Thymus (tissue), 11 donors: Measurements from ENCODE around the gene CTDSPL. TPM values are rescaled to one million over a fixed set of nuclear protein-coding genes. Genes with fewer than 3 reads are reported as not detected.

Experiments used
- DNase-seq, 9 donors: peaks; one replicate each; pipeline ENCODE4 v3.0.0-alpha.2; 2013; ENCODE audit warnings: low spot score in 9 of 9, low read depth in 6 of 9, missing footprints in 1 of 9
- H3K27ac ChIP-seq, 2 donors: one replicate each; pipeline ENCODE4 v1.5.1; 2013; ENCODE audit warnings: control low read depth in 1 of 2, low read depth in 1 of 2, low read length in 1 of 2, mild to moderate bottlenecking in 1 of 2, moderate library complexity in 1 of 2
- H3K27me3 ChIP-seq, 2 donors: one replicate each; pipeline ENCODE4 v1.5.1; 2013; ENCODE audit warnings: low read length in 1 of 2; ENCODE audit not compliant: control insufficient read depth in 2 of 2, insufficient read depth in 1 of 2
- H3K36me3 ChIP-seq, 2 donors: one replicate each; pipeline ENCODE4 v1.5.1; 2013; ENCODE audit warnings: low read length in 1 of 2, mild to moderate bottlenecking in 1 of 2, moderate library complexity in 1 of 2; ENCODE audit not compliant: control insufficient read depth in 2 of 2, insufficient read depth in 2 of 2
- H3K4me1 ChIP-seq, 2 donors: one replicate each; pipeline ENCODE4 v1.5.1; 2013; ENCODE audit warnings: low read length in 2 of 2; ENCODE audit not compliant: control insufficient read depth in 2 of 2, insufficient read depth in 2 of 2
- H3K4me3 ChIP-seq, 2 donors: one replicate each; pipeline ENCODE4 v1.5.1; 2013; ENCODE audit warnings: low read length in 2 of 2, control low read depth in 1 of 2, mild to moderate bottlenecking in 1 of 2
- H3K9me3 ChIP-seq, 2 donors: one replicate each; pipeline ENCODE4 v1.5.1; 2013; ENCODE audit warnings: low read length in 1 of 2, mild to moderate bottlenecking in 1 of 2; ENCODE audit not compliant: control insufficient read depth in 2 of 2, insufficient read depth in 1 of 2
- WGBS: extraction: QIAGEN DNeasy Blood & Tissue Kit; methylation state at CpG from one replicate; pipeline ENCODE4 v1.1.7; 2013; 5-methylcytosine and 5-hydroxymethylcytosine counted together
- polyA plus RNA-seq: library from polyadenylated mRNA; stranded (reverse); fragments of 200-250 nt; gene quantifications from one replicate; pipeline ENCODE4 v1.2.3, GENCODE V29; 2013
- total RNA-seq: library from RNA; stranded (reverse); fragments of 120-200 nt; gene quantifications from one replicate; pipeline ENCODE4 v1.2.4, GENCODE V29; 2013
- donor health status: healthy.

Gene CTDSPL
- total and polyA plus RNA-seq, 2 donors, result 4.4 to 6.5 TPM

DNA sequence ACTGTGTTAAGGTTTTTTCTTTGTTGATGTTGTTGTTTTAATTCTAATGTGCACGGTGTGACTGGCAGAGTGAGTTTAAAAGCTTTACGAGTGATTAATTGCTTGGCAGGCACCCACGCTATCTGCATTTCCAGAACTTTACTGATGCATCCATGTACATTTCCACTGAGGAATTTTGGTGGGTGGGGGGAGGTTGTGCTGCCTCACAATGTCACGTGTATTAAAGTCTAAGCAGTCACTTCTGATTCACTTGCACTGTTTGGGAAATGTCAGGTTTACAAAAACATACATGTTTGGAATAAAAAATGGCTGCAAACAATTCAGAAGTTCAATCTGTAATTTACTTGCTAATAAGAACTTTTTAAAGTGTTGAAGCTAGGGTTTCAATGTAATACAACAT is 38.5 kb upstream of the CTDSPL start:
- Histone ChIP-seq H3K4me3 (no peak overlapping the region), H3K27ac (no peak overlapping the region), H3K9me3 (no peaks in the 10 kb centered on the region), H3K36me3 (no peaks in the 10 kb centered on the region), H3K4me1 (no peaks in the 10 kb centered on the region), H3K27me3 (no peaks in the 10 kb centered on the region)
- no peak for DNase-seq
- WGBS, result 94% methylated on average over 4 of the region's 4 CpGs

DNA sequence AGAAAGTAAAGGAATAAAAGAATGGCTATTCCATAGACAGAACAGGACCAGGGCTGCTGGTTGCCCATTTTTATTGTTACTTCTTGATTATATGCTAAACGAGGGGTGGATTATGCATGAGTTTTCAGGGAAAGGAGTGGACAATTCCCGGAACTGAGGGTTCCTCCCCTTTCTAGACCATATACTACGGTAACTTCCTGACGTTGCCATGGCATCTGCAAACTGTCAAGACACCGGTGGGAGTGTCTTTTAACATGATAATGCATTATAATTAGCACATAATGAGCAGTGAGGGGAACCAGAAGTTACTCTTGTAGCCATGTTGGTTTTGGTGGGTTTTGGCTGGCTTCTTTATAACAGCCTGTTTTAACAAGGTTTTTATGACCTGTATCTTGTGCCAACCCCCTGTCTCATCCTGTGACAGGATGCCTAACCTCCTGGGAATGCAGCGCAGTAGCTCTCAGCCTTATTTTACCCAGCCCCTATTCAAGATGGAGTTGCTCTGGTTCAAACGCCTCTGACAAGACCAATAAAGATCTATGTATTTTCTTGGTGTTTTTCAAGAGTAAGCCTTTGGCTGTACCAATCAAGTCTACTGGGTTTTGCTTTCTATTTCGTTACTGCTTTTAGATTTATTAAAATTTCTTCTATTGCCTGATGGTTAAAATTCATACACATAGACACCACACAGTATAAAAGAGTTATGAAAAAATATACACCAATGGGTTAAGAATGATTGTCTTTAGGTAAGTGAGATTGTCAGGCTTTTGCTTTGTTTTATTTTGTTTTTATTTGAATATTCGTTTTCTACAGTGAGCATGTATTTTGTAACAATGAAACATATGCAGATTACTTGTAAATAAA is 37.4 kb upstream of the CTDSPL start:
- no peak overlapping the region for H3K4me3 ChIP-seq
- H3K36me3 ChIP-seq, result no peaks in the 10 kb centered on the region
- no peak overlapping the region for H3K27ac ChIP-seq
- no peaks in the 10 kb centered on the region for H3K27me3 ChIP-seq
- WGBS, result 95% methylated on average over 9 of the region's 9 CpGs
- no peaks in the 10 kb centered on the region for H3K4me1 ChIP-seq
- H3K9me3 ChIP-seq, result no peaks in the 10 kb centered on the region
- DNase-seq, result no peak

DNA sequence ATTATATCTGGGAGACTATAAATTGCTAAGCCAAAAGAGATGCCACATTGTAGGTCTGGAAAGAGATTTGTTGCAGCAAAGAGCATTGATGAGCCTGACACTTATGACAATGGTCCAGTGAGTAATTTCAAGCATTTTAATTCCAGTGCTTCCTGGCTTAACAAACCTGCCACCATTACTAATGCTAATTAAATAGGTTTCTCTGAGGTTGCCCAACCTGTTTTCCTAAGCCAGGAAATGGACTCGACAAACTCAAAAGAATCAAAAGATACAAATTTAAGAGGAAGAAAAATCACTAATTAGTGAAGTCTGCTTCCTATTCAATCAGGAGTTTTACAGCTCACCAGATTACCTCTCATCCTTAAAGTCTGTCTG is 36.7 kb upstream of the CTDSPL start:
- no peak overlapping the region for H3K27ac ChIP-seq
- H3K4me3 ChIP-seq, result no peak overlapping the region
- DNase-seq, result no peak
- no peaks in the 10 kb centered on the region for H3K27me3 ChIP-seq
- no peaks in the 10 kb centered on the region for H3K4me1 ChIP-seq
- H3K9me3 ChIP-seq, result no peaks in the 10 kb centered on the region
- 78% methylated on average over 1 of the region's 1 CpG for WGBS
- H3K36me3 ChIP-seq, result no peaks in the 10 kb centered on the region

DNA sequence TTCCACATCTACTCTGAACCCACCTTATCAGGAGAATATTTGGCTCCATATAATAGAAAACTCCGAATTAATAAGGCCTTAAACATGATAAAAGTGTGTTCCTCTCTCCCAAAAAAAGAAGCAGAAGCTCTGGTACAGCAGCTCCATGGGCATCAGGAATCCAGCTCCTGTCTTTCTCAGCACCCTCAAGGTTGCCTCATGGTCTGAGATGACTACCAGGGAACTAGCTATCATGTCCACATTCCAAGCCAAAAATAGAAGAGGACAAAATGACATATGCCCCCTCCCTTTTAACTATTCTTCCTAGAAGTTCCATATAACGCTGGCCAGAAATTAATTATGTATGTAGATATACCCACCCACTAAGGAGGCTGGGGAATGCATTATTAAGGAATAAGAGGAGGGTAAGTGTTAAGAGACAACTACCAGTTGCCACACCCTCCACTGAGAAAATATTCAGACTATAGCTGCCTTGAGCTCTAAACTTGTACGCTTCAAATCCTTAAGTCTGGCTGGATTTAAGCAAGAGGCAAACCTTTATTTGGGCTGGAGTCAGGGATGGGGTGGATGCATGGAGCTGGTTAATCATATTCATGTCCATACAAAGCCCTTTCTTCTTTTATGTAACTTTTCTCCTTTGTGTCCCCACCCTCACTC is 35.8 kb upstream of the CTDSPL start:
- no peaks in the 10 kb centered on the region for H3K9me3 ChIP-seq
- no peak for DNase-seq
- over 99% methylated on average over 3 of the region's 3 CpGs for WGBS
- no peaks in the 10 kb centered on the region for H3K27me3 ChIP-seq
- H3K36me3 ChIP-seq, result no peaks in the 10 kb centered on the region
- H3K4me1 ChIP-seq, result no peaks in the 10 kb centered on the region
- H3K4me3 ChIP-seq, result no peak overlapping the region
- H3K27ac ChIP-seq, result no peak overlapping the region

DNA sequence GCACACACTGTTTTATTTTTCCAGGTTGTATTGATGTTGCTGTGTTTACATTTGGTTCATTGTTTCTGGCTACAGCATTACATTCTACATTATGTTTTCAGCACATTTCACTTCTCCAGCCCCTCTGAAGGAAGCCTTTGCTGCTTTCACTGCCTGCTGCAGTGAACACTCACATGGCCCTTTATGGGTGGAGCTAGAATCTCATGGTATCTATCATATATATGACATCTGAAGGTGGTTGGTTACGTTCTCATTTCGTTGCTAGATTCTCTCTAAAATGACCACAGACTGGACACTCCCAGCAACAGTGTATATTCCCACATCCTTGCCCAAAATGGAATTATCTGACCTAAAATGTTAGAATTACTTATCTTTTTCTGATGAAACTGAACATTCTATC is 35.2 kb upstream of the CTDSPL start:
- 95% methylated on average over 2 of the region's 2 CpGs for WGBS

DNA sequence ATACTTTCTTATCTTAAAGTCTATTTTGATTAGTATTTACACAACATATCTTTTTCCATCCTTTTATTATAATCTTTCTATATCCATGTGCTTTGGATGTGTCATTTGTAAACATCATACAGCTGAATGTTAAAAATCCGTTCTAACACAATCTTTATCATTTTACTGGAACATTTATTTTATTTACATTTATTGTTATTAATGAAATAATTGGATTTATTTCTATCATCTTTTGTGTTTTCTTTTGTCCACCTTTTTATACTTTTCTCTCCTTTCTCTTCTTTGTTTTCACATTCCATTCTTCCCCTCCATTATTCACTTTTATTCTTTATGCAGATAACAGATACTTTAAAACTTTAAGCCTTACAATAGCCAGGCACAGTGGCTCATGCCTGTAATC is 34.7 kb upstream of the CTDSPL start:
- WGBS, result 99% methylated on average over 1 of the region's 1 CpG
- Histone ChIP-seq H3K4me3 (no peak overlapping the region), H3K36me3 (no peaks in the 10 kb centered on the region), H3K9me3 (no peaks in the 10 kb centered on the region), H3K27me3 (no peaks in the 10 kb centered on the region), H3K4me1 (no peaks in the 10 kb centered on the region), H3K27ac (no peak overlapping the region)
- DNase-seq, result no peak

More for the DNA sequence above, 35.2 kb upstream of the CTDSPL start:
- no peak for DNase-seq
- Histone ChIP-seq H3K36me3 (no peaks in the 10 kb centered on the region), H3K27ac (no peak overlapping the region), H3K27me3 (no peaks in the 10 kb centered on the region), H3K9me3 (no peaks in the 10 kb centered on the region), H3K4me1 (no peaks in the 10 kb centered on the region), H3K4me3 (no peak overlapping the region)

DNA sequence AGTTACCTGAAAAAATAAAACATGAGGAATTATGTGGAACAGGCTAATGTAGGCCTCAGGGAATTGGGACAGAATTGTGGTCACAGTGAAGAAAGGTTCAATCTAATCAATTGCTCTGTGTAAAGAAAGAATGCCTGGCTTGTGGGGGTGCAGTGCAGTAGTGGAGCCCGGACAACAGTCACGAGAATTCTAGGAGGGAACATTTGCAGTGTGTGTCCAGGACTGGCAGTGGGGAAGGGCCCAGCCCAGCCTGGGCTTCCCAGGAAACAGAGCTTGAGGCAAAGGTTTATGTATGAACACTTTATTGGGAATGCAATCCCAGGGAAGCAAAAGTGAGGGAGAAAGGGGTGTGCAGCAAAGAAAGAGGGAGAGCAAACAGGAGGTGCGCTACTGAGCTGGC is 29.2 kb upstream of the CTDSPL start:
- H3K9me3 ChIP-seq, result no peaks in the 10 kb centered on the region
- H3K4me3 ChIP-seq, result no peak overlapping the region

DNA sequence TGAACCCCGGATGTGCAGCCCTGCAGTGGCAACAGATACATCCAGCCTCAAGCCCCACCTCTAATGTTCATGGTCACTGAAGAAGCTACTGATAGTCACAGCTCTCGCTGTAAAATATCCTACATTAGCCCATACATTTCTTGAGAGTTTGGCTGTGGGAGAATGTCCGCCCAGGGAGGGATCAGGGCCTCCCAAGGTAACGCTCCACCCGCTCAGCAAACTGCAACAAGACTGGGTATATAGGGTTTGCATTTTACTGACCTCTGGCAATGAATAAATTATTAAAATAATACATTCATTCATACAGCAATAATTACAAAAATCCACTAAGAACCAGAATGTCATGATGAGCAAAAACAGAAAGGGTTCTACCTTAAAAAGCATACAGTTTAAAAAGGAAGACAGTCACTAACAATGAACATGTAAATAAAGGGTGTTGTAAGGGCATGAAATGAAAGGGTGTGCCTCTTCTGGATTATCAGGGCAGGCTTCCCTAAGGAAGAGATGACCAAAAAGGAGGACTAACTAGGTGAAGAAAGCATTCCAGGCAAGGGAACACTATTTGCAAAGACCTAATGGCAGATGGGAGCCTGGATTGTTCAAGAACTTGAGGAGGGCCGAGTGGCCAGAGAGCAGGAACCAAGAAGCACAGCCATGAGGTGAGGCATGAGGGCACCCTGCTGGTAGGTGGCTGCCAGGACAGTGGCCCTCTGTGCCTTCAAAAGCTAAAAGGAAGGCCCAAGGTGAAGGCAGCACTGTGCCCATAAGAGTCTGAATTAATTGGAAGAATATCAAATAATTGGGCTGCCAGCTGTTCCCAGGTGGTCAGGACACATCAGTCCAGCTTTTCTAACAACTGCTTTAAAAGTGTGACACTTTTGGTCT is 28.1 kb upstream of the CTDSPL start:
- WGBS, result 96% methylated on average over 6 of the region's 6 CpGs

More for the DNA sequence above, 29.2 kb upstream of the CTDSPL start:
- no peak for DNase-seq
- no peaks in the 10 kb centered on the region for H3K4me1 ChIP-seq
- H3K27me3 ChIP-seq, result no peaks in the 10 kb centered on the region
- H3K27ac ChIP-seq, result no peak overlapping the region
- WGBS, result 98% methylated on average over 3 of the region's 3 CpGs
- H3K36me3 ChIP-seq, result no peaks in the 10 kb centered on the region

DNA sequence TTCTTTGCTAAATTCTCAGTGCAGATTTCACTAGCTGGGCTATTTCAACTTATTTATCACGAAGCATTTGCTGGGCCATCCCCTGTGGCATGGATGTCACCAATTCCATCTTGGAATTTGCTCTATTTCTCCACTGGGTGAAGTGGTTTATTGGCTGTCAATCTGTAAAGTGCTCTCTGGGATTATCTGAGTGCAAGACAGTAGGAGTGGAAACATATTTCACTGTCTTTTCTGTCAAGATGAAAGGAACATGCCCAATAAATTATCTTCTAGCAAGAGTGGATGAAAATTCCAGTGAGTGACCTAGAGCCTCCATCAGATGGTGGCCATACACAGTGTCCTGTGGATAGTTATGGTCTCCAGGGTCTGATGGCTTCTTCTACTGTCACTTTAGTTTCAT is 25.1 kb upstream of the CTDSPL start:
- Histone ChIP-seq H3K9me3 (no peaks in the 10 kb centered on the region), H3K4me3 (no peak overlapping the region), H3K27ac (no peak overlapping the region), H3K27me3 (no peaks in the 10 kb centered on the region), H3K36me3 (no peaks in the 10 kb centered on the region), H3K4me1 (no peaks in the 10 kb centered on the region)
- WGBS, result 91% methylated on average over 1 of the region's 1 CpG
- no peak for DNase-seq

More for the DNA sequence above, 28.1 kb upstream of the CTDSPL start:
- no peak for DNase-seq
- Histone ChIP-seq H3K9me3 (no peaks in the 10 kb centered on the region), H3K27me3 (no peaks in the 10 kb centered on the region), H3K36me3 (no peaks in the 10 kb centered on the region), H3K4me1 (no peaks in the 10 kb centered on the region), H3K27ac (no peak overlapping the region), H3K4me3 (no peak overlapping the region)
